Right renal pelvis (tissue), 4 donors: ENCODE measurements around the gene ZEB2. TPM values are rescaled to one million over a fixed set of nuclear protein-coding genes. Genes with fewer than 3 reads are reported as not detected.

Experiments used
- DNase-seq, 4 donors: peaks; one replicate each; pipeline ENCODE4 v3.0.0-alpha.2; 2013; ENCODE audit warnings: low read depth in 4 of 4, low spot score in 3 of 4, missing footprints in 1 of 4
- polyA plus RNA-seq, 4 donors: library from polyadenylated mRNA; unstranded; fragments of 120-200 nt; gene quantifications; one replicate each; pipeline ENCODE4 v1.2.1, GENCODE V29; 2013; ENCODE audit not compliant: insufficient read length in 4 of 4

The ZEB2 gene
- polyA plus RNA-seq, 4 donors, result 113 to 148 (median 138) TPM

DNA sequence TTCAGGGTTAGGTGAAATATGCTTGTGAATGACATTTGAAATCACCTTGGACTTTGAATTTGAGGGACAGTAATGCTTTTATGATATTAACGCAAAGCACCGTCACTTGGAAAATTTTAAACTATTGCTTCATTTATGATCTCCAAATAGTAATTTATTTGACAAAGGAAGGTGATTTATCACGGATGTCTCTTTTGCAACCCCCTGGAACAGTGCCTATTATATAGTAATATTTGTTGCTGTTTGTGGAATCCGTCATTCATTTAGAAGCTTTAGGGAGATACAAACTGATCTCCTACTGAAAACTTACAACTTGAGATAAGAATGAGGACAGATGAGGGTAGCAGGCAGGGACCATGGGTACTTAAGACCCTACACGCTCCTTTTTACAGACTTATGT, 10.7 kb upstream of the ZEB2 start:
- no peak for DNase-seq

DNA sequence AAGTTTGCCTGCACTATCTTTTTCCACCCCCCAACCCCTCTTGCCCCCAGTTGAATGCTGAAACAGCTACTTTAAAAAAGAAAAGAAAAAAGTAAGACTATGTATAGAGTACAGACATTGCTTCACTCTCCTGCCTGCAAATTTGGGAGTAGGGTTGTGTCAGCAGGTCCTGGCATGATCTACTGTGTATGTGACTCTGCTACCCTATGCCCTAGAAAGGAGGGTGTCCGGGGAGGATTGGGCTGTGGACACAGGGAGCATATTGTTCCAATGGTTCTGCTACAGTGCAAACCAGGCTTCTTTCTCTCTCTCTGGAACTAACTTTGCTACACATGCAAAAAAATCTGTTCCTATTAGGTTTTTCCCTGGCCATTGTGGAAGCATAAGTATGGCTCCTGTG, 9.9 kb upstream of the ZEB2 start:
- DNase-seq, result no peak

DNA sequence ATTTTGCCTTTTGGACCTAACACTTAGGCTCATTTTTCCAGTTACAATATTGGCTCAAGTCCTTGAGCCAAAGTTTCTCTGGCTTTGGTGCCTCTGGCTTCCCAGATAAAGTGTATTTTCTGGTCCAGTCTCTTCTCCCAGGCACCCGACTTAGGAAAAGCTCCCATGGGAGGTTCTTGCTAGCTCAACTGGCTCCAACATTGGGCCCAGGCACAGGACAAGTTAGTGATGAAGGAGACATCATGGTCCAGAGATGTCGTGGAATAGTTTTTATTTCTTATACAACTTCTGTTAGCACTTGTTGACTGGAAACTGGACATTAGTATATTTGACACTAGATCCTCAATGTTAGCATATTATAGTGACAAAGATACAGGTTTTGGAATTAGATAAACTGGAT, 8.2 kb upstream of the ZEB2 start:
- DNase-seq, result no peak

DNA sequence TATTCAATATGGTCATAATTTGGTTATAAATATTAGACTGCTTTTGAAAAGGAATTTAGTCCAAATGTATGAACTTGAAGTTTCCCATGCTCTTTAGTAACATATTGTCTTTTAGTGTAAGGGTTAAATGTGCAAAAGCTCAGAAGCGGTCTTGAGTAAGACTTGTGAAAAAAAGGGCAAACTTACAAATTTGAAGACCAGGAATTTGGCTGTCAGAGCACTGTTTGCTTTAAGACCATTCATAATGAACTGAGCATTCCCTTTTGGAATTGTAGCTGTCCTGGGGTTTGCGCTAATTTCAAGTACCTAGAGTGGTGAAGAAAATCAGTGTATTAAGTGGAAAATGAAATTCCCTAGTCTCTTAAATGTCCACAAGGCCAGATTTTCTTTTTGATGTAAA, 6.9 kb upstream of the ZEB2 start:
- no peak for DNase-seq

DNA sequence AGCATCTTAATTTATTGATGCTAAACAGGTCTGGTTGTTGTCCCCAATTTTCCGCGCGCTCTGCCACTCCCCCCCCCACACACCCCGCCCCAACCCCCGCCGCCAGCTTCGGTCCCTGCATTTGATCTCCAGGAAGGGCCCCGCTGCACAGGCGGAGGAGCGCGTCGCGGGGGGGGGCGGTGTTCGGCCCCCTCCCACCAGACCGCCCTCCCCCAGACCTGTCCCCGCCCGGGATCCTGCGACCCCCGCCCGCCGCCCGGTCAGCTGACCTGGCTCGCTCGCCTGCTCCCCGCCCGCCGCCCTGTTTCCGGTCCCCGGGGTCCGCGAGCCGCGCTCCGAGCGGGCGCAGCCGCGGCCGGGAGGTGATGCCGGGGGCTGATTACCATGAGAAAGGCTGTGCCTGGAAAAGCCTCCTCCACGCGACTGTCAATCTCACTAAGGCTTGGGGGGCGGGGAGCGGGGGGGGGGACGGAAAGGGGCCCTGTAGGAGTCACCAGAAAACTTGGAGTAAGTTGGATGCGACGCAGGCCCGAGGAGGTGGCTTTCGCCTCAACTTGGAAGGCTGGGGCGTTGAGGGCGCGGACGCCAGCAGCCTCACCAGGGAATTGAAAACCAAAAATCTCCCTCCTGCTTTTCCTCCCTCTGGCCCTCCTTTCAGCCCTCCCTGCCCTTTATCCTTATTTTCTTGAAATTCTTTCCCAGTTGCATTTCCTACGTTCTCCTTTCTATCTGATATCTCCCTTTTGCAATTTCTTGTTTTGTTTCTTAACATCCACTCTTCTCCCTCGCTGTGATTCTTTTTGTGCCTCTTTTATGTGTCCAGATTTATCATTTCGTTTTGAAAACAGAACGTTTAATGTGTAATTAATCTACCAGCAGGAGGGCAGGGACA, 4.4 kb upstream of the ZEB2 start:
- DNase-seq, result no peak

DNA sequence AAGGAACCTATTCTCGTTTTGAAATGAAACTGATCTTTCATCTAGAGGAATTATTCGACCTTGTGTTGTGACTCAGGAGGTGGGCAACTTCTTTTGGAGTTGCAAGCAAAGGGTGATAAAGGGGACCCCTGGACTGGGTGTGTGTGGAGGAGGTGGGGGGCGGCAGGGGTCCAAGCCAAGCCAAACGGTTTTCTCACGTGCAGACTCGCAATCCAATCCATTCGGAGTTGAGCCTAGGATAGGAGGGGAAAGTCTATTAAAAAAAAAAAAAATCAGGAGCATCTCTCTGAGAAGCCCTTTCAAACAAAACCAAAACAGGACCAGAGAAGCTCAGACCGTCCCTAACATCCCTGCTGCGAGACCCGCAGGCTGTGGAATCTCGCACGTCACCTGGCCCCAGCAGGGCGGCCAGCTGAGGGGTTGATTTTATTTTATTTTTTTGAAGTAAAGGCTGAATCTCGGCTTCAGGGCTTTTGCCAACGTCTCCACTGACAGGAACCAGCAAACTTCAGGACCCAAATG, 3.7 kb upstream of the ZEB2 start:
- no peak for DNase-seq

DNA sequence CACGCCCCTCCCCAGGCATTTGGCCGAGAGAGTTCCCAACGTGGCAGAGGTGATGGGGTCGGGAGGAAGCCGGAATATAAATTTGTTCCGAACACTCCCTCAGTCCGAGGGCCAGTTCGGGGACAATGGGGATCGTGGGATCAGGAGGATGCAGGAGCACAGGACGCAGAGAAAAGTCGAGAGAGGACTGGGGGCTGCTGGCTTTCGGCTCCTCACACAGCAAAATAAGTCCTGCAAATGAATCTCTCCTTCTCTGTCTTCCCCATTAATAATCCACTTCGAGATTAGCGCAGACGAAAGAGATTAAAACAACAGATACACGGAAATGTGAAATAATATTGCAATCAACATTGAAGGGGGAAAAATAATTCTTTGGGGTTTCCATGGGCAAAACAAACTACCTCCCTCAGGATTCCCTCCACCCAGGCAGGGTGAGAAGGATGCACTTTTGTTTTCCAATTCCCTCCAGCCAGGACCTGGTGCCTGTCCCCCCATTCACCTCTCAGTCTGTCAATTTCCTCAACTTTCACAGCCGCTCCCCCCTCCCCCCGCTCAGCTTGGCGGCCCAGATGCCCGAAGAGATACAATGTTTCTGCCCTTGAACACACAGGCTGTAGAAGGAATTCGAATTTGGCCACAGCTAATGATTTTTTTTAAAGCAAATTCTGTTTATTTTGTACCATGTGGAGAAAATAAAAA, 3.1 kb upstream of the ZEB2 start:
- DNase-seq, result no peak

DNA sequence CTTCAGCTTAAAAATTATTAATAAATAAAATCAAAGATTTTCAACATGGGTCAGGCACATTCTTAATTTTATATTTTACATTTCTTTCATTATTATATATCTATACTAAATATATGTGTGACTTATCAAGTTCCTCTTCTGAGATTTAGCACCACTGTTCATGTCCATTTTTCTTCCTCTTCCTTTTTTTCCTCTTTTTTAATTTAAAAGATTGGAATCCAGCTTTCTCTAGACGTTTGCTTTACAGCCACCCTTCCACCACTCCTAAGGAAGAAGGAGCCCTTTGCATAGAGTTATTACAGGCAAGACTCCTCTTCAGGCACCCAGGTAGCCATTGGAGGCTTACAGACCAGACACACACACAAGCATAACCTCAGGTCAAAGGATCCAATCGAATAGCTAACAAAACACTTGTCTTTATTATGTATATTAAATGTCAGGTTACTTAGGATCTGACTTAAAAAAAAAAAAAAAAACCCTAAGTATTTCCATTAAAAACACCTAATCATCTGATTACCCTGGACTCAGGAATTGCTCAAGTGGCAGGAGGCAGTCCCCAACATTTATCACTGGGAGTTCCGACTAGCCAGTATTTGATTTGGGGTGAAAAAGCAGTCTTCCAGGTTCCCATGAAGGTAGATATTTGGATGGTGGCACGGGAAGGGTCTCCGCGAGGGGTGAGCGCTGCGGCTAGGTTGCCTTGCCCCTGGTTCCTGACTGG, 2.4 kb upstream of the ZEB2 start:
- DNase-seq, result no peak

DNA sequence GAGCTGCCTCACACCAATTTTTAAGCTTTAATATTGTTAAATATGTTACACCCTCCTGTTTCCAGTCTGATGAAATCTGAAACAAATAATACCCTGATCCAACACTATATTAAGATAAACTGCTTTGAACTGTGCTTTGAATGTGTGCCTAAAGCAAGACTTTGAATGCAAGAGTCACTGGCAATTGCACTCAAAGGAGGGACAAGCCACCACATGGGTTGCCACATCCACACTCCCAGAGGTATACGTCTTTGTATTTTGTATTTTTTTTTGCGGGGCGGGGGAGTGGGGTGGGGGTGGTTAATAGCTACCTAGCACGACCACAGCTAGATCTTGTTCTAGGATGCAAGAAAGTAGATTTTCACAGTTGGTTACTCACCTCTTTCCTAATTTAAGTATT, 1.8 kb upstream of the ZEB2 start:
- DNase-seq, result no peak

DNA sequence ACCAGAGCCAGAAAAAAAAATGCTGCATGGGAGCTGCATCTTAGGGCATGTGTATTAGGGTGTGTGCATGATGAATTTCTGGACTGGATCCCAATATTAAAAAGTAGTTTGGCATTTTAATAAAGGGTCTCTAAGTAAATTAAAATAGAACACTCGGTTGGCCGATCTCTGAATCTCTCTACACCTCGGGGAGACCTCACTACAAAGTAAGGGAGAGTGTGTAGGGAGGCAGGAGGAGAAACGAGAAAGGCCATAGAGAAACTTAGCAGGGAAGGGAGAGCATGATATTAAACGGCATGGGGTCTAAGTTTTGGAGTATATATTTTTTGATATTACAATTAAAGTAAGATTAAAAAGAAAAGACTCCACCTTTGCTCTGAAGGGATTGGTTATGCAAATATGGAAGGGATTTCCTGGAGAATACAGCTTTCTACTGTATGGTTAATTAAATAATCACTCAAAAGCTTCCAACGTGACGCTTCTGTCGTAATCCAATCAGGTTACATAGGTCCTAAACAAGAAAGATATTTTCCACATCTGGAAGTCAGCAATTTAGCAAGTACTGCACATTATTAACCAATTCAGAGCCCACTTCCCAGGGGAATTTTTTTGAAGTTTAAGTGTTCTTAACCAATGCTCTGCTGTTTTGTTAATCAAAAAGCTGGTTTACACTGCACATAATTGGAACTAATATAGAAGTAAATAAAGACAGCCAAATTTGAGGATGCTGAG, 1.0 kb upstream of the ZEB2 start:
- no peak for DNase-seq

DNA sequence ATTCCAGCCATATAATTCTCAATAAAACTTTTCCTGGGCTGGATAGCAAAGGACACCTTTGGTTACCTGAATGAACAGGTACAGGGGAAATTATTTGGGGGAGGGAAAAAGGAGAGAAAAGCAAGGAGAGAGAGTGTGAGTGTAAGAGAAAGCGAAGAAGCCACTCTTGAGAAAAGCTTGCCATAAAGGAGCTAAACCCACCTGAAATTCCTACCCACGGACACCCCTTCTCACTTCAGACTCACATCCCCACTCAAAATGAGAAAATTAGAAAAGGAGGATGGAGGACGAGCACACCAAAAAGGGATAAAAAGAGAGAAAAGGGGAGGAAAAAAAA, 354 bp downstream of the ZEB2 start:
- no peak for DNase-seq

DNA sequence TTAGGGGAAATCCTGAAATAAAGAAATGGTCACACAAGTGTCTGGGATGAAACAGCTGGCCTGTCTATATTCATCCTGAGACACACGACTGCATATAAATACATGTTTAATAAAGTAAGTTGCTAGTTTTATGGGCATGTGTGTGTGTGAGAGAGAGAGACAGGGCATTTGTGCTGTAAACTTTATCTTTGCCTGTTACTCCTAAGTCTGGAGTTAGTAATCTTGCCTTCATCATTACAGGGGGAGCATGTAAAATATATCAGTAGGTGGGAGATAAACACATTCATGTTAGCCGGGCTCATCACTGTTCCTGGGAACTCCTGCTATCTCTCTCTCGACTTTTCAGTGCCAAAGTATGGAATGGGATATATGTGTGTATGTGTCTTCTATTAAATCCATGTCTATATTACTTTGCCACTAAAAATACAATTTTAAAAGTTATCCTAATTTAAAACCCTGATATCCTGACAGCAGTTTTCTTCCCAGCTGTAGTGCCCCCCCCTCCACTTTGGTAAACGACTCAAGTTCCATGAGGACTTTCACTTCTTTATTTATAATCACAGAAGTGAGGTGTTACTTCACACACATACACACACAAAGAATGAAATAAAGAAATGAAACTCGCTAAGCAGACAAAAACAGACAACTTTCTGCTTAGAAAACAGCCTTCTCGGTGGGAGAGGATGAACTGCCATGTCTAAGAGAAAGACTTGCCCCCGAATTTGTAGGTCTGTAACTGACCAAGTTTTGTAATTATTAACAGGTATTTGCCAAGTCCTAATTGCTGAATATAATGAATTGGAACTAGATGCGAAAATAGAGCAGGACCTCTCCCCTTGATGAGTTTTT, 947 bp downstream of the ZEB2 start:
- DNase-seq, result no peak

DNA sequence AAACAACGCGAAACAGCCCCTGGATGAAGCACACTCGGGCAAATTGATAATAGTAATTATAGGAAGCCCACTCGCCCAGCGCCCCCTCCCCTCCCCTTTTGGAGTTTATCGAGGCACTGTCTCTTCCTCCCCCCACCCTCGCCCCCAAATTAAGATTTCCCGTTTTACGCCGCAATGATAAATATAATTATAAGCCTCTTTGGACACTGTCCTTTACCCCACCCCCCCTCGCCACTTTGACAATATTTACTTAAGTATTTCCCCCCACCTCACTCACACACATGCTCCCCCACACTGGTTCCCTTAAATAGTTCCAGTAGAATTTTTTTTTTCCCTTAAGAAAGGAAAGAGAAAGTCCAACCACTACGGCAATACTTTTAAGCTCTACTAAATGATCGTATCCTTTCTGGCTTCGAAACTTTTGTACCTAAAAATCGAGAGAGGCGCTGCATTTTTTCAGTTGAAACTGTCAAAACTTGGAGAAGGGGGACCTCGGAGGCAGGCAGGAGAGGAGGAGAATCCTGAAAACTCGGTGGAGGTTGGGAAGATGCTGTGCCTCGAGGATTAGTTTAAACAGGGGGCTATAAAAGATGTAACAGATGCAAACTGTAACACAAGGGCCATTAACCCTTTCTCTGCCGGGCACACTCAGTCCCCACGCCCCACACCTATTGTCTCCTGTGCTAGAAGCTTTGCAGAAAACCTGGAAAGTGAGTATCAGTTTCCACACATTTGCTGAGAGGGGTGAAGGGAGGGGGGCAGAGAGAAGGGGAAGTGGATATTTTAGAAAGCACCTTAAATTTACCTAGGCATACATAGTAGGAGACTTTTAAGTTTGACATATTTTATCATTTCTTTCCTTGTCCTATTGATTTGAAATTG, 1.8 kb downstream of the ZEB2 start:
- DNase-seq, result no peak

DNA sequence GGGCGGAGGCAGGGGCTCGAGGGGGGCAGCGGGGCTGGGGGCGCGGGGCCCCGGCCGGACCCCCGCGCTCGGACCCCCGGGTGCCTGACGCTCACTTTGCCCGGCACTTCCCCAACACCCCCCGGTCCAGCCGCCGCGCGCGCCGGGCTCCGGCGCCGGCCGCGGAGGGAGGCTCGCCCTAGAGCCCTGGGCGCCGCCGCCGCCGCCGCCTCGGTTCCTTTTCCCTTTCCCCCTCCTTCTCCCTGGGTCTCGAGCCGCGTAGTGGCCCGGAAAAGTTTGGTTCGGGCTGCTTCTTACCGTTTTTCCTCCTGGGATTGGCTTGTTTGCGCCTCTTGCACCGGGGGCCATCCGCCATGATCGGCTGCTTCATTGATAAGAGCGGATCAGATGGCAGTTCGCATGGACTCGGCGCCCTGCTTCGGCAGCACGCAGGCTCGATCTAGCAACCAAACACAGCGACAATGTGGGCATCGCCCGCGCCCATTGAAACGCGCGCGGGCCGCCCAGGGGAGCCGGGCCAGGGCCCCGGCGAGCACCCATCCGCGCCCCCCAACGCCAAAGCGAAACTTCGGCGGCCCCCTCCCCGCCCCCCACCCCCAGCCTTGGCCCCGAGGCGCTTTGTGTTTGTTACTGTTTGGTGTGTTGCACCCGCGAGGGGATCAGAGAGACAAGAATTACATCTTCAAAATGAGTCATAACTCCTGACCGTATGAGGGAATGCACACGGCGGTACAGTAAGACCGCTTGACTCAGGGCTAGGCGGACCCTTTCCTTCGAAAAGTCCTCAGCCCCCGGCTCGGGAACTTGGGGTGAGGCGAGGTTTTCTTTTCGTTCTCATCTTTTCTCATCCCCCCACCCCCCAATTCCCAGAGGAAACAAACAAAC, 2.7 kb downstream of the ZEB2 start:
- no peak for DNase-seq

DNA sequence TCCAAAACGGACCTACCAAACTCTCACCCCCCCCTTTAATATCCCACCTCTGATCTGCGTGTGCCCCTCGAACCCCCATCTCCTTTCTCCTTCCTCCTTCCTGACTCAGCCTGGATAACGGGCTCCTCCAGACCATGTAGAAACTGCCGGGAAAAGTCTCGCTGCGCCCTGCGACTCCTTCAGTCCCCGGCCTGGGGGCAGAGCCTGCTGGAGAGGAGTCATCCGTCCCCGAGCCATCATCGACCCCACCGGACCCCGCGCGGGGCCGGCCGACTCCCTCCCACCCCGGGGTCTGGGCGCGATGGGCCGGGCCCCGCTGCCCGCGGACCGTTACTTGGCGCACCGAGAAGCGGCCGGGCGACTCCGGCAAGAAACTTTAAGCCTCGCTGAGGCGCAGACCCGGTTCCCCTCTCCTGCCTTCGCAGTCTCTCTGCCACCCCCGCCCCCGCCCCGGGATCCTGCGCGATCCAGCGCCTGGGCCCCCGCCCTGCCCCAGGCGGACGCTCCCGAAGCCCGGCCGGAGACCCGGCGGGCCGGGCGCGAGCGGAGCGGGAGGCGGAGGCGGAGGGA, 3.4 kb downstream of the ZEB2 start:
- no peak for DNase-seq

DNA sequence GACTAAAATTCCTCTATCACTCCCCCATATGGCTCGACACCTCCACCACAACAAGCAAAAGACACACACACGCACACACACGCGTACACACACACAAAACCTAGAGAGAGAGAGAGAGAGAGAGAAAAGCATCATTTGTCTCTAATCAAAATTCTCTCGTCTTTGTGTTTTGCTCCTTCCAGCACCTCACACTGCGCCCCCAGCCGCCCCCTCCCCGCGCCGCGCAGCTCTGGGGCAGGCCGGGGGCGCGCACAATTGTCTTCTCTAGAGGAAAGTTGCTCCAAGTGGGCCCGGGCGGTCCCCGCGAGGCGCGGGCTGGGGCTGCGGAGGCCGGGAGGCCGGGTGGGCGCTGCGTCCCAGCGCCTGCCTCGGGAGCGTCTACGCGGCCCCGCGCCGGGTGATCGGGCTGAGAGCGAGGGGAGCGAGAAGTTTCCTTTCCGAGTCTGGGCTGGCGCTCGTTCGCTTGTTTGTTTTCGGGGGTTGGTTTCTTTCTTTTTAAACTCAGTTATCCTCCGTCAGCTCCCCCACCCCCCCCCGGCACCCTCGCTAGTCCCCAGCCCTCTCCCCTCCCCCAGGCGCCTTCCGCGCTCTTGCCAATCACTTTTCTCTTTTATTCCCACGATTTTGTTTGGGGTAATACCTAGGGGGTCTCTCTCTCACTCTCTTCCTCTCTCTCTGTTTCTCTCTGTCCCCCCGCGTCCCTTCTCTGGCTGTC, 4.1 kb downstream of the ZEB2 start:
- no peak for DNase-seq
